Tibial artery (tissue), 4 donors: ENCODE data around the gene OR10G6.
"Not testable (repeated sequence)": the region's sequence is repeated elsewhere in the genome, so short reads cannot be mapped to it uniquely, and the experiment has no call there.

Experiments used
- DNase-seq, 2 donors: peaks; one replicate each; pipeline ENCODE4 v3.0.0-alpha.2; 2019
- H3K27ac ChIP-seq, 2 donors: fragments of 200-600 bp; sonication (generic) in 1 of 2; 1 replicate in 1 of 2; 2 replicates in 1 of 2; pipeline ENCODE4 v1.5.1; 2018 to 2019; ENCODE audit warnings: mild to moderate bottlenecking in 1 of 2
- H3K27me3 ChIP-seq, 2 donors: fragments of 200-600 bp; sonication (generic) in 1 of 2; one replicate each; pipeline versions ENCODE4 v1.5.1 to v1.6.0; 2016 to 2019
- H3K36me3 ChIP-seq, 3 donors: fragments of 200-600 bp; sonication (generic) in 2 of 3; one replicate each; pipeline ENCODE4 v1.5.1; 2016 to 2019; ENCODE audit warnings: mild to moderate bottlenecking in 2 of 3
- H3K4me1 ChIP-seq, 4 donors: fragments of 200-600 bp; sonication (generic) in 2 of 4; 1 replicate in 3 of 4; 2 replicates in 1 of 4; pipeline ENCODE4 v1.5.1; 2016 to 2019
- H3K4me3 ChIP-seq, 2 donors: fragments of 200-600 bp; sonication (generic) in 1 of 2; 1 replicate in 1 of 2; 2 replicates in 1 of 2; pipeline ENCODE4 v1.5.1; 2018 to 2019; ENCODE audit warnings: mild to moderate bottlenecking in 2 of 2
- H3K9me3 ChIP-seq, 3 donors: fragments of 200-600 bp; sonication (generic) in 1 of 3; one replicate each; pipeline ENCODE4 v1.5.1; 2016 to 2019
- CTCF ChIP-seq, 2 experiments: fragments of 200-600 bp in 1 of 2; fragments of 450-650 bp in 1 of 2; IDR thresholded peaks; one replicate each; pipeline ENCODE4 v1.5.1; 2017 to 2019; ENCODE audit warnings: antibody characterized with exemption in 2 of 2, mild to moderate bottlenecking in 1 of 2, moderate library complexity in 1 of 2
- intact Hi-C: fragments of 100-400 bp; cut with DNase I; formaldehyde crosslinking; loops from one replicate; pipeline ENCODE4 v1.15.0; 2023; ENCODE audit warnings: low total_unique reads

The OR10G6 gene

GRCh38 chr11:123995119-123995518 lies at the start of gene OR10G6:
Gene OR10G6 (minus strand): TSS chr11:123995161. CDS start chr11:123995161, 0 bp downstream.
- no peak for TF ChIP-seq CTCF (IDR thresholded peaks at IDR 0.05)
- intact Hi-C loops = no loop called here

GRCh38 chr11:124043420-124043819 lies 48.5 kb upstream of the OR10G6 start:
- H3K4me1 ChIP-seq = no peaks in the 10 kb centered on the region
- no peaks in the 10 kb centered on the region for H3K36me3 ChIP-seq
- intact Hi-C loops = no loop called here
- H3K9me3 ChIP-seq = no peaks in the 10 kb centered on the region
- H3K4me3 ChIP-seq = no peak overlapping the region
- TF ChIP-seq CTCF (IDR thresholded peaks at IDR 0.05) = no peak
- no peaks in the 10 kb centered on the region for H3K27me3 ChIP-seq
- H3K27ac ChIP-seq = no peak overlapping the region
- DNase-seq = no peak

More at GRCh38 chr11:123995119-123995518, at the start of gene OR10G6:
- no peaks in the 10 kb centered on the region for H3K27me3 ChIP-seq
- no peak for DNase-seq
- no peaks in the 10 kb centered on the region for H3K36me3 ChIP-seq
- H3K9me3 ChIP-seq = no peaks in the 10 kb centered on the region
- H3K4me1 ChIP-seq = no peaks in the 10 kb centered on the region
- no peak within 1 kb of the TSS for H3K4me3 ChIP-seq
- no peak within 1 kb of the TSS for H3K27ac ChIP-seq

- intact Hi-C loops = no loop called here
- Histone ChIP-seq H3K27ac (no peak within 1 kb of the TSS), H3K9me3 (no peaks in the 10 kb centered on the region), H3K36me3 (no peaks in the 10 kb centered on the region), H3K4me1 (peaks cover 0 to 11% (median 0%) of the 10 kb centered on the region in 4 donors), H3K4me3 (no peak within 1 kb of the TSS), H3K27me3 (no peaks in the 10 kb centered on the region)
- DNase-seq = no peak
- no peak for TF ChIP-seq CTCF (IDR thresholded peaks at IDR 0.05)
Observed at GRCh38 chr11:124041254-124041653, 46.3 kb upstream of the OR10G6 start, which contains the start of gene OR10G7. Gene OR10G7 (minus strand): TSS chr11:124041325. CDS start chr11:124039001, 2,324 bp downstream.

- intact Hi-C loops = no loop called here
- Histone ChIP-seq H3K27ac (no peak overlapping the region), H3K9me3 (no peaks in the 10 kb centered on the region), H3K4me3 (no peak overlapping the region), H3K36me3 (no peaks in the 10 kb centered on the region), H3K27me3 (no peaks in the 10 kb centered on the region), H3K4me1 (peaks cover 0 to 11% (median 0%) of the 10 kb centered on the region in 4 donors)
- TF ChIP-seq CTCF (IDR thresholded peaks at IDR 0.05) = no peak
- DNase-seq = no peak
Observed at GRCh38 chr11:124039557-124039956, 44.6 kb upstream of the OR10G6 start.

- no peaks in the 10 kb centered on the region for H3K27me3 ChIP-seq
- no peak overlapping the region for H3K4me3 ChIP-seq
- no peak for TF ChIP-seq CTCF (IDR thresholded peaks at IDR 0.05)
- H3K27ac ChIP-seq = no peak overlapping the region
- H3K4me1 ChIP-seq = peaks cover 0 to 11% (median 0%) of the 10 kb centered on the region in 4 donors
- no peaks in the 10 kb centered on the region for H3K9me3 ChIP-seq
- H3K36me3 ChIP-seq = no peaks in the 10 kb centered on the region
- DNase-seq = no peak
- intact Hi-C loops = no loop called here
Observed at GRCh38 chr11:124036666-124037065, 41.7 kb upstream of the OR10G6 start.

GRCh38 chr11:124026498-124026897 lies 31.5 kb upstream of the OR10G6 start, which contains the start of gene OR10G8:
Gene OR10G8 (plus strand): TSS chr11:124026798. CDS start chr11:124029623, 2,825 bp downstream.
- Histone ChIP-seq H3K9me3 (no peaks in the 10 kb centered on the region), H3K4me3 (no peak within 1 kb of the TSS), H3K4me1 (no peaks in the 10 kb centered on the region), H3K27me3 (no peaks in the 10 kb centered on the region), H3K36me3 (no peaks in the 10 kb centered on the region), H3K27ac (no peak within 1 kb of the TSS)
- no peak for DNase-seq
- TF ChIP-seq CTCF (IDR thresholded peaks at IDR 0.05) = no peak
- intact Hi-C loops = no loop called here

GRCh38 chr11:124015837-124016236 lies 20.9 kb upstream of the OR10G6 start:
- H3K27ac ChIP-seq, H3K36me3 ChIP-seq, H3K9me3 ChIP-seq, H3K4me3 ChIP-seq, DNase-seq, H3K27me3 ChIP-seq, intact Hi-C loops, H3K4me1 ChIP-seq: not testable (repeated sequence)
